WTC11 (cell line): ENCODE results near the gene BPI. TPM values are rescaled to one million over a fixed set of nuclear protein-coding genes. Genes with fewer than 3 reads are reported as not detected.

Experiments
- ATAC-seq: fragments of 200-7000 bp; cut with Tn5 transposase; 2 replicates; pipeline ENCODE4 v1.10.0; 2021; ENCODE audit warnings: mild to moderate bottlenecking, moderate library complexity
- CTCF ChIA-PET: fragments of 300-600 bp; sonication (Branson Sonifier 250); formaldehyde crosslinking; loops from one replicate; lab custom pipeline; 2021; ENCODE audit warnings: antibody characterized with exemption; lab: Charles Lee
- POLR2A ChIA-PET: fragments of 350-600 bp; sonication (Branson Sonifier 250); formaldehyde crosslinking; loops from one replicate; lab custom pipeline; 2021; ENCODE audit warnings: antibody characterized with exemption; lab: Charles Lee
- DNase-seq: peaks from one replicate; pipeline ENCODE4 v3.0.0; 2021; ENCODE audit warnings: low spot score
- H3K27ac Mint-ChIP-seq: 2 replicates; pipeline ENCODE4 v1.8.0; 2021; ENCODE audit warnings: mixed read lengths
- H3K27me3 Mint-ChIP-seq: 2 replicates; pipeline ENCODE4 v1.8.0; 2021; ENCODE audit warnings: low read depth, mild to moderate bottlenecking, moderate library complexity, mixed read lengths
- H3K36me3 Mint-ChIP-seq: 2 replicates; pipeline ENCODE4 v1.8.0; 2021; ENCODE audit warnings: mixed read lengths
- H3K4me1 Mint-ChIP-seq: 2 replicates; pipeline ENCODE4 v1.8.0; 2022; ENCODE audit warnings: mixed read lengths
- H3K4me3 Mint-ChIP-seq: 2 replicates; pipeline ENCODE4 v1.8.0; 2021; ENCODE audit warnings: mild to moderate bottlenecking, moderate library complexity, mixed read lengths
- H3K9me3 Mint-ChIP-seq: 2 replicates; pipeline ENCODE4 v1.8.0; 2021; ENCODE audit warnings: mixed read lengths
- E2F4 ChIP-seq: sonication (generic); formaldehyde crosslinking; IDR thresholded peaks from 2 replicates; pipeline ENCODE4 v1.8.1; 2022; ENCODE audit warnings: low read depth, mild to moderate bottlenecking, moderate library complexity, missing genetic modification reagents, borderline replicate concordance
- GTF2I ChIP-seq: fragments of 250-450 bp; sonication (Bioruptor Pico); conservative IDR thresholded peaks from 2 replicates; pipeline ENCODE4 v1.4.0; 2021; ENCODE audit warnings: mild to moderate bottlenecking
- IRF2 ChIP-seq: sonication (generic); formaldehyde crosslinking; IDR thresholded peaks from 2 replicates; pipeline ENCODE4 v1.8.0; 2022; ENCODE audit warnings: low read depth, missing genetic modification reagents, borderline replicate concordance
- KAT7 ChIP-seq: sonication (generic); formaldehyde crosslinking; IDR thresholded peaks from 2 replicates; pipeline ENCODE4 v1.8.1; 2023; ENCODE audit warnings: missing genetic modification reagents, mild to moderate bottlenecking, borderline replicate concordance
- MYBL2 ChIP-seq: sonication (generic); formaldehyde crosslinking; IDR thresholded peaks from 2 replicates; pipeline ENCODE4 v1.8.1; 2023; ENCODE audit warnings: mild to moderate bottlenecking, moderate library complexity, missing genetic modification reagents
- NR2C2 ChIP-seq: sonication (generic); formaldehyde crosslinking; IDR thresholded peaks from 2 replicates; pipeline ENCODE4 v1.8.0; 2022; ENCODE audit warnings: mild to moderate bottlenecking, missing genetic modification reagents
- RELA ChIP-seq: sonication (generic); formaldehyde crosslinking; IDR thresholded peaks from 2 replicates; pipeline ENCODE4 v1.8.1; 2022; ENCODE audit warnings: missing genetic modification reagents, mild to moderate bottlenecking, borderline replicate concordance
- SMAD4 ChIP-seq: sonication (generic); formaldehyde crosslinking; IDR thresholded peaks from 2 replicates; pipeline ENCODE4 v1.8.0; 2022; ENCODE audit warnings: mild to moderate bottlenecking, missing genetic modification reagents
- SOX15 ChIP-seq: fragments of 250-450 bp; sonication (Bioruptor Pico); IDR thresholded peaks from 2 replicates; pipeline ENCODE4 v1.9.0; 2021; ENCODE audit warnings: mild to moderate bottlenecking
- STAT6 ChIP-seq: sonication (generic); formaldehyde crosslinking; conservative IDR thresholded peaks from 2 replicates; pipeline ENCODE4 v1.8.1; 2023; ENCODE audit warnings: mild to moderate bottlenecking, low read depth, missing genetic modification reagents, moderate library complexity
- ZBTB21 ChIP-seq: sonication (generic); formaldehyde crosslinking; IDR thresholded peaks from 2 replicates; pipeline ENCODE4 v1.8.1; 2023; ENCODE audit warnings: mild to moderate bottlenecking, missing genetic modification reagents, borderline replicate concordance
- ZNF263 ChIP-seq: sonication (generic); formaldehyde crosslinking; IDR thresholded peaks from 2 replicates; pipeline ENCODE4 v1.8.1; 2022; ENCODE audit warnings: low read depth, mild to moderate bottlenecking, moderate library complexity, missing genetic modification reagents
- total RNA-seq: library from RNA; stranded (reverse); gene quantifications from 3 replicates; pipeline ENCODE4 v1.2.3, GENCODE V29; 2021
- TF ChIP-seq, protein P1 (sequence below): fragments of 250-450 bp; sonication (Bioruptor Pico); IDR thresholded peaks from 2 replicates; pipeline ENCODE4 v1.9.0; 2021; ENCODE audit warnings: mild to moderate bottlenecking, borderline replicate concordance
- TF ChIP-seq, protein P2 (sequence below): sonication (generic); formaldehyde crosslinking; IDR thresholded peaks from 2 replicates; pipeline ENCODE4 v1.8.0; 2022; ENCODE audit warnings: mild to moderate bottlenecking, missing genetic modification reagents
- TF ChIP-seq, protein P3 (sequence below): sonication (generic); formaldehyde crosslinking; IDR thresholded peaks from 2 replicates; pipeline ENCODE4 v1.8.1; 2023; ENCODE audit warnings: mild to moderate bottlenecking, missing genetic modification reagents, moderate library complexity
- TF ChIP-seq, protein P4 (sequence below): sonication (generic); formaldehyde crosslinking; IDR thresholded peaks from 2 replicates; pipeline ENCODE4 v1.8.1; 2022; ENCODE audit warnings: mild to moderate bottlenecking, missing genetic modification reagents, moderate library complexity, borderline replicate concordance
- TF ChIP-seq, protein P5 (sequence below): sonication (generic); formaldehyde crosslinking; IDR thresholded peaks from 2 replicates; pipeline ENCODE4 v1.8.0; 2022; ENCODE audit warnings: mild to moderate bottlenecking, missing genetic modification reagents
- TF ChIP-seq, protein P6 (sequence below): sonication (generic); formaldehyde crosslinking; IDR thresholded peaks from 2 replicates; pipeline ENCODE4 v1.8.0; 2023; ENCODE audit warnings: missing genetic modification reagents

BPI gene
- total RNA-seq, 1 experiment from 2014 or later = not detected

DNA sequence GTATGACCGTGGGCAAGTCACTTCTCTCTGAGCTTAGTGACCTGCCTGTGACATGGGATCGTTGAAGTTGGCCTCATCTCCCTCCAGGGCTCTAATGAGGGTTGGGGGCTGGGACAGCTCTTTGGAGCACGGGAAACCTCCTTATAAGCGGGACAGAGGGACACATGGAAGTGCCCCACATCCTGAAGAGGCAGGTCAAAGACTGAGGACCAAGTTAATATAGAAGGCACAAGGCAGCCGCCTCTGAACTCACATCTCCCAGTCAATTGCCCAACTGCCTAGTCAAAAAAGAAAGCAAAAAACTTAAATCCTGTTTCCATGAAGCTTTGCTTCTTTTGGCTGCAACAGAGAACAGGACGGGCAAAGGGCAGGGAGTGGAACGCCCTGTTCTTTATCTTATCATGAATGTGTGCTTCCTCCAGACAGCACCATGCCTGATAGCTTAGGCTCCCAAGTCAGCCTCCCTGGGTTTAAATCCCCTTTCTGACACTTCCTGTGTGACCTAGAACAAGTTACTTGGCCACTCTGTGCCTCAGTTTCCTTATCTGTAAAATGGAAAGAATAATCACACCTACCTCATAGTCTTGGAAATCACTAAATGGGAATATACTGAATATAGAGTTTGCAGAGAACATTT, 69.4 kb downstream of the BPI start:
- Mint-ChIP-seq H3K4me3 (no peak overlapping the region), H3K27ac (no peak overlapping the region), H3K27me3 (no peaks in the 10 kb centered on the region), H3K9me3 (no peaks in the 10 kb centered on the region), H3K4me1 (peaks cover 3% of the 10 kb centered on the region; the same call in 1 of the 2 replicates), H3K36me3 (no peaks in the 10 kb centered on the region)
- ATAC-seq = no peak
- DNase-seq = no peak
- ChIA-PET POLR2A (no interaction called here), CTCF (interaction anchor here (0.8 to 3.6 kb wide), 5 partner anchors 17 to 300 kb away, joined by 3 to 16 read pairs (median 5); no protein-coding TSS in a partner anchor)
- TF ChIP-seq STAT6 (no peak), NR2C2 (CRISPR knock-in tag) (no peak), RELA (CRISPR knock-in tag) (no peak), GTF2I (CRISPR knock-in tag) (no peak)
- TF ChIP-seq, protein P1, sequence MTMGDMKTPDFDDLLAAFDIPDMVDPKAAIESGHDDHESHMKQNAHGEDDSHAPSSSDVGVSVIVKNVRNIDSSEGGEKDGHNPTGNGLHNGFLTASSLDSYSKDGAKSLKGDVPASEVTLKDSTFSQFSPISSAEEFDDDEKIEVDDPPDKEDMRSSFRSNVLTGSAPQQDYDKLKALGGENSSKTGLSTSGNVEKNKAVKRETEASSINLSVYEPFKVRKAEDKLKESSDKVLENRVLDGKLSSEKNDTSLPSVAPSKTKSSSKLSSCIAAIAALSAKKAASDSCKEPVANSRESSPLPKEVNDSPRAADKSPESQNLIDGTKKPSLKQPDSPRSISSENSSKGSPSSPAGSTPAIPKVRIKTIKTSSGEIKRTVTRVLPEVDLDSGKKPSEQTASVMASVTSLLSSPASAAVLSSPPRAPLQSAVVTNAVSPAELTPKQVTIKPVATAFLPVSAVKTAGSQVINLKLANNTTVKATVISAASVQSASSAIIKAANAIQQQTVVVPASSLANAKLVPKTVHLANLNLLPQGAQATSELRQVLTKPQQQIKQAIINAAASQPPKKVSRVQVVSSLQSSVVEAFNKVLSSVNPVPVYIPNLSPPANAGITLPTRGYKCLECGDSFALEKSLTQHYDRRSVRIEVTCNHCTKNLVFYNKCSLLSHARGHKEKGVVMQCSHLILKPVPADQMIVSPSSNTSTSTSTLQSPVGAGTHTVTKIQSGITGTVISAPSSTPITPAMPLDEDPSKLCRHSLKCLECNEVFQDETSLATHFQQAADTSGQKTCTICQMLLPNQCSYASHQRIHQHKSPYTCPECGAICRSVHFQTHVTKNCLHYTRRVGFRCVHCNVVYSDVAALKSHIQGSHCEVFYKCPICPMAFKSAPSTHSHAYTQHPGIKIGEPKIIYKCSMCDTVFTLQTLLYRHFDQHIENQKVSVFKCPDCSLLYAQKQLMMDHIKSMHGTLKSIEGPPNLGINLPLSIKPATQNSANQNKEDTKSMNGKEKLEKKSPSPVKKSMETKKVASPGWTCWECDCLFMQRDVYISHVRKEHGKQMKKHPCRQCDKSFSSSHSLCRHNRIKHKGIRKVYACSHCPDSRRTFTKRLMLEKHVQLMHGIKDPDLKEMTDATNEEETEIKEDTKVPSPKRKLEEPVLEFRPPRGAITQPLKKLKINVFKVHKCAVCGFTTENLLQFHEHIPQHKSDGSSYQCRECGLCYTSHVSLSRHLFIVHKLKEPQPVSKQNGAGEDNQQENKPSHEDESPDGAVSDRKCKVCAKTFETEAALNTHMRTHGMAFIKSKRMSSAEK (CRISPR knock-in tag) = no peak

DNA sequence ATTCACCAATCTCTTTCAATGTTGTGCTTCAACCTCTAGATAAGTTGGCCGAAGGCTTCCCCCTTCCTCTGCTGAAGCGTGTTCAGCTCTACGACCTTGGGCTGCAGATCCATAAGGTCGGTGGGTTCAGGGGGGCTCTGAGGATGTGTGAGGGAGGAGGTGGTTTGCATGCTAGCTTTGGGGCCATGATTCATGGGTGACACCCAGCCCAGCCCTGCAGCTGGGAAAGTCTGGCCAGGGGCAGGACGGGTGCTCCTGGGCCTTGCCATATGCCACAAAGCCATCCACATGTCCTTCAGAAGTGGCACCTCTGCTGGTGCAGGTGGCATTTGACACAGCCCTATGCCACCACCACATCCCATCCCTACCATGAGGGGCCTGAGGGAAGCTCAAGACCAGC, 69.9 kb downstream of the BPI start:
- H3K27ac Mint-ChIP-seq = no peak overlapping the region
- H3K36me3 Mint-ChIP-seq = no peaks in the 10 kb centered on the region
- CTCF ChIA-PET = interaction anchor here (0.6 to 3.6 kb wide), 4 partner anchors 17 to 300 kb away, joined by 3 to 16 read pairs (median 4); no protein-coding TSS in a partner anchor
- TF ChIP-seq, protein P2, sequence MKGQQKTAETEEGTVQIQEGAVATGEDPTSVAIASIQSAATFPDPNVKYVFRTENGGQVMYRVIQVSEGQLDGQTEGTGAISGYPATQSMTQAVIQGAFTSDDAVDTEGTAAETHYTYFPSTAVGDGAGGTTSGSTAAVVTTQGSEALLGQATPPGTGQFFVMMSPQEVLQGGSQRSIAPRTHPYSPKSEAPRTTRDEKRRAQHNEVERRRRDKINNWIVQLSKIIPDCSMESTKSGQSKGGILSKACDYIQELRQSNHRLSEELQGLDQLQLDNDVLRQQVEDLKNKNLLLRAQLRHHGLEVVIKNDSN (CRISPR knock-in tag) = no peak
- no peak for TF ChIP-seq IRF2 (CRISPR knock-in tag)
- TF ChIP-seq MYBL2 = no peak
- TF ChIP-seq SMAD4 (CRISPR knock-in tag) = no peak
- no peak for TF ChIP-seq ZBTB21 (CRISPR knock-in tag)
- POLR2A ChIA-PET = no interaction called here
- no peaks in the 10 kb centered on the region for H3K9me3 Mint-ChIP-seq
- no peak overlapping the region for H3K4me3 Mint-ChIP-seq
- H3K27me3 Mint-ChIP-seq = no peaks in the 10 kb centered on the region
- H3K4me1 Mint-ChIP-seq = peaks cover 3% of the 10 kb centered on the region; the same call in 1 of the 2 replicates
- ATAC-seq (no peak), DNase-seq (no peak)

DNA sequence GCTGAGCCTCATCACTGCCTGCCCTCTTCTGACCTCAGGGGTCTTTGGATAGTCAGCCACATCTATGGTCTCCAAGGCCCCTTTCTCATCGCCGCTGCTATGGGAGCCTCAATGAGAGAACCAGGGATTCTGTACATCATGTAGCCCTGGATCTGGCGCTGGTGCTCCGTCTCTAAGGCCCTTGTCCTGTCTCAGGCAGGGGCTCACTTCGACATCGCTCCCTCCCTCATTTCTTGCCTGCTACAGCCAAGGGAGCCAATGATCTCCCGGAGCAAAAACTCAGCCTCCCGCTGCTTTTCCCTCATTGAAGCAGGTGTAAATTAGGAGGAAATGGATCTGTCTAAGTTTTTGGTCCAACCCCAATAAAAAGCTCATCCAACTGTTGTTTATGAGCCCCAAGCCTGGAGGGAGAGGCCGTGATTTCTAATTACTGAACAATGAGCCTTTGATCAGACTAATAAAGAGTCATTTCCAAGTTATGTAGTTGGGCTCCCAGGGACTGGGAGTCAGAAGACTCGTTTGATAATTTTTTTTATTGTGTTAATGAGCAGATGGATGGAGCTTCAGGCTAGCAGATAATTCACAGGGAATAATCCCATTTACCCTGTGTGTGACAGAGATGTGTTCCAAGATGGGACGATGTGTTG, 73.2 kb downstream of the BPI start:
- Mint-ChIP-seq H3K36me3 (peaks cover 3% of the 10 kb centered on the region; the same call in 1 of the 2 replicates), H3K4me1 (no peaks in the 10 kb centered on the region), H3K4me3 (no peak overlapping the region), H3K27ac (no peak overlapping the region), H3K27me3 (no peaks in the 10 kb centered on the region), H3K9me3 (peaks cover 3% of the 10 kb centered on the region)
- DNase-seq (no peak), ATAC-seq (no peak)
- ChIA-PET POLR2A (no interaction called here), CTCF (interaction anchor here (1.0 to 1.6 kb wide), 2 partner anchors 32 to 39 kb away, joined by 3 to 5 read pairs; no protein-coding TSS in a partner anchor)
- no peak for TF ChIP-seq ZNF263 (CRISPR knock-in tag)
- no peak for TF ChIP-seq KAT7 (CRISPR knock-in tag)
- TF ChIP-seq E2F4 (CRISPR knock-in tag) = no peak
- TF ChIP-seq, protein P3, sequence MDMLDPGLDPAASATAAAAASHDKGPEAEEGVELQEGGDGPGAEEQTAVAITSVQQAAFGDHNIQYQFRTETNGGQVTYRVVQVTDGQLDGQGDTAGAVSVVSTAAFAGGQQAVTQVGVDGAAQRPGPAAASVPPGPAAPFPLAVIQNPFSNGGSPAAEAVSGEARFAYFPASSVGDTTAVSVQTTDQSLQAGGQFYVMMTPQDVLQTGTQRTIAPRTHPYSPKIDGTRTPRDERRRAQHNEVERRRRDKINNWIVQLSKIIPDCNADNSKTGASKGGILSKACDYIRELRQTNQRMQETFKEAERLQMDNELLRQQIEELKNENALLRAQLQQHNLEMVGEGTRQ (CRISPR knock-in tag) = no peak
- TF ChIP-seq, protein P4, sequence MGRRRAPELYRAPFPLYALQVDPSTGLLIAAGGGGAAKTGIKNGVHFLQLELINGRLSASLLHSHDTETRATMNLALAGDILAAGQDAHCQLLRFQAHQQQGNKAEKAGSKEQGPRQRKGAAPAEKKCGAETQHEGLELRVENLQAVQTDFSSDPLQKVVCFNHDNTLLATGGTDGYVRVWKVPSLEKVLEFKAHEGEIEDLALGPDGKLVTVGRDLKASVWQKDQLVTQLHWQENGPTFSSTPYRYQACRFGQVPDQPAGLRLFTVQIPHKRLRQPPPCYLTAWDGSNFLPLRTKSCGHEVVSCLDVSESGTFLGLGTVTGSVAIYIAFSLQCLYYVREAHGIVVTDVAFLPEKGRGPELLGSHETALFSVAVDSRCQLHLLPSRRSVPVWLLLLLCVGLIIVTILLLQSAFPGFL = no peak
- TF ChIP-seq, protein P5, sequence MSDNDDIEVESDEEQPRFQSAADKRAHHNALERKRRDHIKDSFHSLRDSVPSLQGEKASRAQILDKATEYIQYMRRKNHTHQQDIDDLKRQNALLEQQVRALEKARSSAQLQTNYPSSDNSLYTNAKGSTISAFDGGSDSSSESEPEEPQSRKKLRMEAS (CRISPR knock-in tag) = no peak
- TF ChIP-seq SOX15 (CRISPR knock-in tag) = no peak
- TF ChIP-seq, protein P6, sequence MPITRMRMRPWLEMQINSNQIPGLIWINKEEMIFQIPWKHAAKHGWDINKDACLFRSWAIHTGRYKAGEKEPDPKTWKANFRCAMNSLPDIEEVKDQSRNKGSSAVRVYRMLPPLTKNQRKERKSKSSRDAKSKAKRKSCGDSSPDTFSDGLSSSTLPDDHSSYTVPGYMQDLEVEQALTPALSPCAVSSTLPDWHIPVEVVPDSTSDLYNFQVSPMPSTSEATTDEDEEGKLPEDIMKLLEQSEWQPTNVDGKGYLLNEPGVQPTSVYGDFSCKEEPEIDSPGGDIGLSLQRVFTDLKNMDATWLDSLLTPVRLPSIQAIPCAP = no peak
